ENCODE data around the gene ITSN2.

ITSN2 gene

GRCh38 chr2:24334245-24334633, 26.1 kb downstream of the ITSN2 start:
- DNase-seq (ENCODE audit: low read depth), result no peak

GRCh38 chr2:24332791-24333540, 27.4 kb downstream of the ITSN2 start:
- DNase-seq (ENCODE audit: low read depth), result no peak

GRCh38 chr2:24330161-24330560, 30.2 kb downstream of the ITSN2 start:
- no peak for DNase-seq (ENCODE audit: low read depth)

GRCh38 chr2:24329700-24330099, 30.6 kb downstream of the ITSN2 start:
- no peak for DNase-seq (ENCODE audit: low read depth)

GRCh38 chr2:24328010-24328409, 32.3 kb downstream of the ITSN2 start:
- DNase-seq (ENCODE audit: low read depth), result no peak

- DNase-seq (ENCODE audit: low read depth), result no peak
These were observed 42.8 kb downstream of the ITSN2 start for GRCh38 chr2:24317491-24317920.

- no peak for DNase-seq (ENCODE audit: low read depth)
These were observed 44.7 kb downstream of the ITSN2 start for GRCh38 chr2:24315669-24316068.

- no peak for DNase-seq (ENCODE audit: low read depth)
These were observed 46.3 kb downstream of the ITSN2 start for GRCh38 chr2:24313744-24314632.

- no peak for DNase-seq (ENCODE audit: low read depth)
These were observed 52.4 kb downstream of the ITSN2 start for GRCh38 chr2:24307961-24308360.

GRCh38 chr2:24304631-24305030, 55.7 kb downstream of the ITSN2 start:
- no peak for DNase-seq (ENCODE audit: low read depth)

- no peak for DNase-seq (ENCODE audit: low read depth)
These were observed 56.2 kb downstream of the ITSN2 start for GRCh38 chr2:24304098-24304497.

GRCh38 chr2:24301599-24301998, 58.7 kb downstream of the ITSN2 start:
- no peak for DNase-seq (ENCODE audit: low read depth)

GRCh38 chr2:24297663-24298062, 62.7 kb downstream of the ITSN2 start:
- DNase-seq (ENCODE audit: low read depth), result no peak

- DNase-seq (ENCODE audit: low read depth), result no peak
These were observed 73.2 kb downstream of the ITSN2 start for GRCh38 chr2:24287171-24287570.

GRCh38 chr2:24285484-24286152, 74.7 kb downstream of the ITSN2 start:
- DNase-seq (ENCODE audit: low read depth), result no peak

GRCh38 chr2:24280645-24281044, 79.7 kb downstream of the ITSN2 start:
- no peak for DNase-seq (ENCODE audit: low read depth)

- DNase-seq (ENCODE audit: low read depth), result no peak
These were observed 80.2 kb downstream of the ITSN2 start for GRCh38 chr2:24280161-24280560.

- DNase-seq (ENCODE audit: low read depth), result no peak
These were observed 83.9 kb downstream of the ITSN2 start for GRCh38 chr2:24276349-24276899.

- DNase-seq (ENCODE audit: low read depth), result no peak
These were observed 85.5 kb downstream of the ITSN2 start for GRCh38 chr2:24274809-24275208.

- DNase-seq (ENCODE audit: low read depth), result no peak
These were observed 86.7 kb downstream of the ITSN2 start for GRCh38 chr2:24273598-24273997.

GRCh38 chr2:24272907-24273306, 87.4 kb downstream of the ITSN2 start:
- DNase-seq (ENCODE audit: low read depth), result no peak

GRCh38 chr2:24272161-24272802, 88.1 kb downstream of the ITSN2 start:
- no peak for DNase-seq (ENCODE audit: low read depth)
